22Rv1 (cell line): ENCODE data around the gene ARHGEF4.

ENCODE experiments used
- CTCF ChIP-seq: fragments of 450-650 bp; IDR thresholded peaks from 2 replicates; pipeline ENCODE4 v1.5.1; 2017; ENCODE audit warnings: mild to moderate bottlenecking
- ZFX ChIP-seq: fragments of 450-650 bp; IDR thresholded peaks from 2 replicates; pipeline ENCODE4 v1.6.1; 2017; ENCODE audit warnings: antibody characterized with exemption, borderline replicate concordance

- TF ChIP-seq CTCF (no peak), ZFX (no peak)
These were observed 140.8 kb downstream of the ARHGEF4 start for GRCh38 chr2:130977461-130978050.
